Neural crest cell (in vitro differentiated cells): ENCODE results near the gene PDGFC. TPM values are rescaled to one million over a fixed set of nuclear protein-coding genes. Genes with fewer than 3 reads are reported as not detected.

ENCODE experiments used
- DNase-seq: peaks from one replicate; pipeline ENCODE4 v3.0.0; 2021; ENCODE audit warnings: low read depth, mixed read lengths, low spot score
- H3K27ac Mint-ChIP-seq: one replicate; pipeline ENCODE4 v1.8.0; 2021; ENCODE audit warnings: mild to moderate bottlenecking, mixed read lengths; ENCODE audit not compliant: unreplicated experiment
- H3K27me3 Mint-ChIP-seq: 2 replicates; pipeline ENCODE4 v1.8.0; 2021; ENCODE audit warnings: low read depth, mild to moderate bottlenecking, mixed read lengths
- H3K36me3 Mint-ChIP-seq: 2 replicates; pipeline ENCODE4 v1.8.0; 2021; ENCODE audit warnings: low read depth, mild to moderate bottlenecking, mixed read lengths
- H3K4me1 Mint-ChIP-seq: 2 replicates; pipeline ENCODE4 v1.8.0; 2021; ENCODE audit warnings: mixed read lengths
- H3K4me3 Mint-ChIP-seq: one replicate; pipeline ENCODE4 v1.8.0; 2021; ENCODE audit warnings: mild to moderate bottlenecking, mixed read lengths
- H3K9me3 Mint-ChIP-seq: 2 replicates; pipeline ENCODE4 v1.8.0; 2021; ENCODE audit warnings: mixed read lengths
- total RNA-seq: library from RNA; stranded (reverse); gene quantifications from 2 replicates; pipeline ENCODE4 v1.2.1, GENCODE V29; 2021
- TF ChIP-seq, protein P1 (sequence below): fragments of 200-600 bp; sonication (generic); conservative IDR thresholded peaks from 2 replicates; pipeline ENCODE4 v1.5.0; 2021; ENCODE audit warnings: antibody characterized with exemption, mild to moderate bottlenecking

The PDGFC gene
- total RNA-seq, 1 donor from 2014 or later = 19.1 TPM

DNA sequence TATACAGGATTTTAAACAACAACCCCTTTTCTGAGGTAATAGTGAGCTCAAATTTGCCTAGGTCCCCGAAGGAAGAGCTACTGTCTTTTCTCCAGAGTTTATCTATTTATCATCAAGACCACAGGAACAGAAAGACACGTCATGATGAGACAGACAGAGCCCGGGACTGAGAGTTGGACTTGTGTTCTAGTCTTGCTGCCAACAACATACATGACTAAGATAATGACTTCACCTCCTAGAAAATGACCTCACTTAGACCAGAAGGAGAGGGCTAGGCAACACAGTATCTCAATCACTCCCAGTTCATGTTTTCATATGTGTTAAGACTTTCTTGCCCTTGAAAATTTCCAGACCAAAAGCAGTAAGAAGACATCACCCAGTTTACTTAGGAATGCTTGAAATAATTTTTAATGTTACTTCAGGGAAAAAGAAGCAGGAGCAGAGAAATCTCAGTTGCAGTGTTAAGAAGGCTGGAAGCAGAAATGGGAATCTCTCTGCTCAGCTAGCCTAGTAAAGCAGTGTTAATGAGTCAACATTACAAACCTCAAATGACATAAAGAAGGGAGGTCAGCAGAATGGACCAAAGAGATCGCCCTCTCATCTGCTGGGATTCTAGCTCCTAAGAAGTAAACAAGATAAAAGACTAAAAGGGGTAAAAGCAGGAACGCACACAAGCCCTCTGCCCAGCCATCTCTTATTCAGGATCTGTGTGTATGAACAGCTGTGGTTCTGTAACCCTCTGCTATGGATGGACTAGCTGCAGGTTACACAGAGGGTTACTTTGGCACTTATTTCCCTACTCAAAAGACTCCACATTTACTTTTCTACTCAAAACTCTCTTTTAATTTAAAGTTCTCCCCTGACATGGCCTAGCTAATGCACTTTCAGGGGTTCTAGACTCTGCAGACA lies 24.8 kb downstream of the PDGFC start:
- peaks cover 52% of the 10 kb centered on the region for H3K4me1 Mint-ChIP-seq
- no peak for DNase-seq
- H3K27ac Mint-ChIP-seq = no peak overlapping the region
- H3K27me3 Mint-ChIP-seq = no peaks in the 10 kb centered on the region
- TF ChIP-seq, protein P1, sequence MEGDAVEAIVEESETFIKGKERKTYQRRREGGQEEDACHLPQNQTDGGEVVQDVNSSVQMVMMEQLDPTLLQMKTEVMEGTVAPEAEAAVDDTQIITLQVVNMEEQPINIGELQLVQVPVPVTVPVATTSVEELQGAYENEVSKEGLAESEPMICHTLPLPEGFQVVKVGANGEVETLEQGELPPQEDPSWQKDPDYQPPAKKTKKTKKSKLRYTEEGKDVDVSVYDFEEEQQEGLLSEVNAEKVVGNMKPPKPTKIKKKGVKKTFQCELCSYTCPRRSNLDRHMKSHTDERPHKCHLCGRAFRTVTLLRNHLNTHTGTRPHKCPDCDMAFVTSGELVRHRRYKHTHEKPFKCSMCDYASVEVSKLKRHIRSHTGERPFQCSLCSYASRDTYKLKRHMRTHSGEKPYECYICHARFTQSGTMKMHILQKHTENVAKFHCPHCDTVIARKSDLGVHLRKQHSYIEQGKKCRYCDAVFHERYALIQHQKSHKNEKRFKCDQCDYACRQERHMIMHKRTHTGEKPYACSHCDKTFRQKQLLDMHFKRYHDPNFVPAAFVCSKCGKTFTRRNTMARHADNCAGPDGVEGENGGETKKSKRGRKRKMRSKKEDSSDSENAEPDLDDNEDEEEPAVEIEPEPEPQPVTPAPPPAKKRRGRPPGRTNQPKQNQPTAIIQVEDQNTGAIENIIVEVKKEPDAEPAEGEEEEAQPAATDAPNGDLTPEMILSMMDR = no peak
- no peak overlapping the region for H3K4me3 Mint-ChIP-seq
- H3K36me3 Mint-ChIP-seq = no peaks in the 10 kb centered on the region
- no peaks in the 10 kb centered on the region for H3K9me3 Mint-ChIP-seq

DNA sequence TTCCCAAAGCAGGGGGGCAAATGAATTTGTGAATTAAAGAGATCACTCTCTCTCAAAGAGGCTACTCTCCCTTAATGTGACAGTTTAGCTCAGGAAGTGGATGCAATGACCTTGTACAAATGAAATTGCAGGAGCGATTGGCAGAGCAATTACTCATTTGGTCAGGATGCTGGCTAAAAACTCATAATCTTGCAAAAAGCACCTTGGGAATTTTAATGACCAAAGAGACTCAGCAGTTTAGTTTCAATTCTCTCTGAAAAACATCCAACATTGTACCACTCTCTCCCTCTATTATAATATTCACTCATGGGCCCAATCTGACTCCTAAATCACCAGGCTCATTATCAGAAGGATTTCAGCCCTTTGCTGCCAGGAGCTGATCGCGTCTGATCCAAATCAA lies 26.1 kb downstream of the PDGFC start:
- DNase-seq = no peak
- no peak overlapping the region for H3K27ac Mint-ChIP-seq
- TF ChIP-seq, protein P1 = no peak
- H3K36me3 Mint-ChIP-seq = no peaks in the 10 kb centered on the region
- no peak overlapping the region for H3K4me3 Mint-ChIP-seq
- no peaks in the 10 kb centered on the region for H3K9me3 Mint-ChIP-seq
- H3K27me3 Mint-ChIP-seq = no peaks in the 10 kb centered on the region
- peaks cover 54% of the 10 kb centered on the region for H3K4me1 Mint-ChIP-seq

DNA sequence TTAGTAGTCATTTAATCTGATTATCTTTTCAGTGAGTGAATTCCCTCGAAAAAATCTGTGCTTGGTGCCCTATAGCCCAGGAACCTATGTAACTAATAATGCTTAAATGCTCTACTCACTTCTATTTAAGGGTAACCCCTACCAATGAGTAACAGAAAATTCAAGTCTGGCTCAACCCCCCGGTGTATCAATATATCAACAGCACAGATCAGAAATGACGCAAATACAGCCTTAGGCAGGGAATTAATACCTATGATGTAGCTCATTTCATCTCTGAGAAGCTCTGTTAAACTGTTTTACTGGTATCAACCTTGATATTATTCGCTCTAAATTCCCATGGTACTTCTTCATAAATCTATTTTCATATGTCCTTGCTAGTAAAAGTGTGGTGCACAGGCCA lies 28.6 kb downstream of the PDGFC start:
- Mint-ChIP-seq H3K27ac (no peak overlapping the region), H3K36me3 (no peaks in the 10 kb centered on the region), H3K9me3 (no peaks in the 10 kb centered on the region), H3K4me3 (no peak overlapping the region), H3K4me1 (peaks cover 44% of the 10 kb centered on the region), H3K27me3 (no peaks in the 10 kb centered on the region)
- DNase-seq = no peak
- TF ChIP-seq, protein P1 = no peak

DNA sequence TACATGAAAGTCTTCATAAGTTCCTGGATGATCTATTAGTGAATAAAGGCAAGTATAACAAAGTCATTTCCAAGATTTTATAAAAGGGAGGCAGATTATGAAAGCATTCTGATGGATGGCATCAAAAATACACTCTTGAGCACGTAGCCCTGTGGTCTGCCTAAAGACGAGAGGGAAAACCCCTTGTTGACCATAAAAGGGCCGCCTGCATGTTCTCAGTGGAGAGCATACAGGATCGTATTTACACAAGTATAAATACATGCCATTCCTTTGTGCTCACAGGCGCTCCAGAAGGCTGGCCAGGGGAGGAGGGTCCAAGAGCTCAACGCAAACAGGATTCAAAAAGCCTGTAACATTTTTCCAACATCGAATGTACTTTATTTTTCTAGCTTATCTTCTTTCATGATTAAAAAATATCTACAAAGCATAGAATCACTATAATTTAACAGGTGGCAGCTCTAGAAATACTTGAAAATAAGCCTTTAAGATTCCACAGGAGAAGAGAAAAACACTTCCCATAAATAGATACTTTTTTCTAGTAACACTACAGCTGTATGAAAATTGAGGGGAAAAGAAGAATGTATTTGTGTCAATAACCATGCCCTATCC lies 29.6 kb downstream of the PDGFC start:
- Mint-ChIP-seq H3K4me3 (peak overlapping the region; percentile 78), H3K36me3 (no peaks in the 10 kb centered on the region), H3K4me1 (peaks cover 41% of the 10 kb centered on the region), H3K27ac (peak overlapping the region; percentile 92), H3K27me3 (no peaks in the 10 kb centered on the region), H3K9me3 (no peaks in the 10 kb centered on the region)
- peak; percentile 17 for DNase-seq
- TF ChIP-seq, protein P1 = no peak

DNA sequence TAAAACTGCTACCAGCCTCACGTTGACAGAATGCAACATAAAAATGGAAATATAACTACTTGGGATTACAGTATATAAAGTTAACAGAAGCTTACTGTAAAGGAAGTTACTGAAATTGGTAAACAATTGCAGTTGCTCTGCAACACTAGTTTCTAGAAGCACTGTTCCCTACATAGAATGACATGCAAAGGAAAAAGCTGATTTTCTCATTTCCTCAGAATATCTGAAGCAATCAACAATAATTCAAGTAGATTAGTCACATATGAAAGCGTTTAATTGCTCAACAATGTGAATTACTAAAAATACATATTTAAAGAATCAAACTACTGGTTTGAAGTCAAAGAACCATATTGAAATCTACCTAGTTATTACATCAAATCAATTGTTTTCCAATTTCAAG lies 31.8 kb downstream of the PDGFC start:
- Mint-ChIP-seq H3K27ac (no peak overlapping the region), H3K36me3 (no peaks in the 10 kb centered on the region), H3K4me1 (peaks cover 26% of the 10 kb centered on the region), H3K9me3 (no peaks in the 10 kb centered on the region), H3K27me3 (no peaks in the 10 kb centered on the region), H3K4me3 (no peak overlapping the region)
- no peak for DNase-seq
- TF ChIP-seq, protein P1 = no peak
